ENCODE data around the gene LEKR1. TPM values are rescaled to one million over a fixed set of nuclear protein-coding genes. Genes with fewer than 3 reads are reported as not detected.

Gene LEKR1
- total RNA-seq, 1 donor from 2014 or later = under 0.01 TPM

DNA sequence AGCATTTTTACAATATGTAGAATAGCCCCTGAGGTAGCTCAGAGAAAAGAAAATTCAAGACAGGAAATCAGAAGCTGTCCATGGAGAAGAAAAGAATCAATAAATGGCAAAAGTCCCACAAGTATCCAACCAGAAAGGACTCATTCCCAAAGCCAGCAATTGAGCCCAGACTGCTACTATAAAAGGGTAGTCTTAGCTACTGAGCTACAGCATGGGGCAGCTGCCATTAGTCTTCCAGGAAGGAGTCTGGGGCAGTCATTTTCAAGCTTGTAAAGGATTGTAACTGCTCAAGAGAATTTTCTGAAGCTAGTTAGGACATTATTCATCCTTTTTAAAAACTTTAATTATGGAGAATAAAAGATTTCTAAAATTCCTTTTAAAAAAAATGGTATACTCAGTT lies 10.5 kb downstream of the LEKR1 start:
- Histone ChIP-seq H3K4me3 (ENCODE audit: low read depth, low read length) (no peak overlapping the region), H3K36me3 (ENCODE audit: control insufficient read depth, insufficient read depth, low read length) (no peaks in the 10 kb centered on the region), H3K27me3 (ENCODE audit: control insufficient read depth, insufficient read depth, low read length) (no peaks in the 10 kb centered on the region)
- no peak for FAIRE-seq
- no peak for TF ChIP-seq CTCF (IDR thresholded peaks at IDR 0.05; ENCODE audit: insufficient read depth, low read length, severe bottlenecking)
- no peak for DNase-seq (ENCODE audit: low read depth)

DNA sequence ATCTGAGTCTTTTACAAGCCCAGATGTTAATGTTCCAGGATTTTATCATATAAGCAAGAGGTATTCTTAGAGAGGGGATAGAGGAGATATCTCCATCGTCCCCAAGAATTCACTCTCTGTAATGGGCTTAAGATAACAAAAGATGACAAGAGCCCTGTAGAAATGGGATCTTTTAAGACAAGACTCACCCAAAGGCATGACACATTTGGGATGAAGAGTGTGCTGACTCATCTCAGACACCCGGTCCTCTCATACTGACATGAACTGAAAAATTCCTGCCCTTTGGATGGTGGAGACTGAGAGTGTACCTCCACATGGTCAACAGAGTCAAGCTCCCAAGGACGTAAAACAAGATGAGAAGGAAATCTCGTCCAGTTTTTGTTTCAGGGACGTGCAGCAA lies 11.0 kb downstream of the LEKR1 start:
- TF ChIP-seq CTCF (IDR thresholded peaks at IDR 0.05; ENCODE audit: insufficient read depth, low read length, severe bottlenecking) = no peak
- H3K27me3 ChIP-seq (ENCODE audit: control insufficient read depth, insufficient read depth, low read length) = no peaks in the 10 kb centered on the region
- DNase-seq (ENCODE audit: low read depth) (peak; percentile 71), FAIRE-seq (no peak)
- no peaks in the 10 kb centered on the region for H3K36me3 ChIP-seq (ENCODE audit: control insufficient read depth, insufficient read depth, low read length)
- no peak overlapping the region for H3K4me3 ChIP-seq (ENCODE audit: low read depth, low read length)

GRCh38 chr3:156838035-156838434 lies 11.9 kb downstream of the LEKR1 start:
- H3K27me3 ChIP-seq (ENCODE audit: control insufficient read depth, insufficient read depth, low read length) = no peaks in the 10 kb centered on the region
- DNase-seq (ENCODE audit: low read depth) (no peak), FAIRE-seq (no peak)
- H3K36me3 ChIP-seq (ENCODE audit: control insufficient read depth, insufficient read depth, low read length) = no peaks in the 10 kb centered on the region
- no peak overlapping the region for H3K4me3 ChIP-seq (ENCODE audit: low read depth, low read length)
- TF ChIP-seq CTCF (IDR thresholded peaks at IDR 0.05; ENCODE audit: insufficient read depth, low read length, severe bottlenecking) = no peak

DNA sequence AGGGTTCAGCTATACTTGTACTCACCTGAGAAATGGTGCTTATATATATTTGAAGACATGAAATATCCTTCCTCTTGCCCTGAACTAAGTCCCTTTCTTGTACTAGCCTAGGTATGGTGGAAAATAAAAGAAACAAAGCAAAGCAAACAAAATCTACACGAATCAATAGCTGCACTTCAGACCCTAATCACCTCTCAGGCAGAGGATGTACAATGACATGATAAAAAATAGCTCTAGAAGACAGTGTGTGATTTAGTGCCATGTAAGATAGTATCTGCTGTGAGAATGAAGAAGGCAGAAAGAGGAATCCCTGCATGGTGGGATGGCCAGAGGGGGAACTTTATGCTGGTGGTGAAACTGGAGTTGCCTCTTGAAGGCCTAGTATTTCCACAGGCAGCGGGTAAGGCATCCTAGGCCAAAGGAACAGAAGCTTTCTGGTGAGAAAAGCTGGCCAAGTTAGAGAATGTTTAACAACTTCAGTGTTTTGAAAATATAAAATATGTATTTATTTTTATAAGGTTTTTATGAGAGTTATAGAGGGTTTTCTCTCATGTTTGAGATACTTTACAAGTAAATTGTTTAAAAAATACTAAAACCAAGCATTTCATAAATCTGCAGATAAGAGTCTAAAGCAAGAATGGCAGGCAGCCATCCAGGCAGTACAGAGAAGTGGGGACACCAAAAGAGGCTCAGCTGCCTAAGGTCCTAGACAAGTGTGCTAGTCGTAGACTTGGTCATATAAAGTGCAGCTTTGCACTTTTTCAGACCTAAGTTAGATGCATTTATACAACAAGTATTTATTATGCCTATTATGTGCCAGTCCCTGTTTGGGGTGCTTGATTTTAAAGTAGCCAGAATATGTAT lies 14.9 kb downstream of the LEKR1 start:
- Histone ChIP-seq H3K36me3 (ENCODE audit: control insufficient read depth, insufficient read depth, low read length) (no peaks in the 10 kb centered on the region), H3K27me3 (ENCODE audit: control insufficient read depth, insufficient read depth, low read length) (no peaks in the 10 kb centered on the region), H3K4me3 (ENCODE audit: low read depth, low read length) (no peak overlapping the region)
- TF ChIP-seq CTCF (IDR thresholded peaks at IDR 0.05; ENCODE audit: insufficient read depth, low read length, severe bottlenecking) = no peak
- DNase-seq (ENCODE audit: low read depth) (no peak), FAIRE-seq (no peak)

DNA sequence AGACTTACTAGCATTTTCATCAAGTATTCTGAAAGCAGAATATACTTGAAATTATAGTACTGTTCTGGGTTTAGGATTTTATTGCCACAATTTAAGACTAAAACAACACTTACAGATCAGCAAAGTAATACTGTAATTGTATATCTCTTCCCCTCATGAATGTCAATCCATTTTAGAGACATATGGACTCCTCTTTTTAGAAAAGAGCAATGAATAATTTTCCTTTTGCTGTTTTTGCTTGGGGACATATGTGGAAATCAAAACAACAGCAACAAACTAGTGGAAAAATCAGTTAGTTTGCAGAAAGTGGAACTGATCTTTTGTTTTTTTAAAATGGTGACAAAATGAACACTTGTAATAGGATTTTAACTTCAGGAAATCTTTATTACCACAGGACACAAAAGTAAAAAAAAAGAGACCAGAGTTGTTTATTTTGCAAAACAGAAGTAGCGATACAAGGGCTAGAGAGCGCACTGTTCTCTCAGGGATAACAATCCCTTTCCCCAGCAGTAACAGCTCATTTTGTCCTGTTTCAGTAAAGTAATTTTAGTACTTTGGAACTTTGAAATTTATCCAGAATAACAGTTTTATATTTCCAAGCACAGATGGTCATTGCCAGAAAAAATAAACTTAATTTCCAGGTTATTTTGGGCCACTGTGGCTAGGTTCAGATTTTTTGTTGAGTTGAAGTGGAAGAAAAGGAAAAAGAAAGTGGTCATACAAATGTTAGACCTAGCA lies 17.1 kb downstream of the LEKR1 start:
- Histone ChIP-seq H3K4me3 (ENCODE audit: low read depth, low read length) (no peak overlapping the region), H3K27me3 (ENCODE audit: control insufficient read depth, insufficient read depth, low read length) (no peaks in the 10 kb centered on the region), H3K36me3 (ENCODE audit: control insufficient read depth, insufficient read depth, low read length) (no peaks in the 10 kb centered on the region)
- FAIRE-seq = no peak
- TF ChIP-seq CTCF (IDR thresholded peaks at IDR 0.05; ENCODE audit: insufficient read depth, low read length, severe bottlenecking) = no peak
- DNase-seq (ENCODE audit: low read depth) = no peak
